Gastrocnemius medialis (tissue), 4 donors: ENCODE results near the gene SLFN11.

ENCODE experiments used
- POLR2A ChIP-seq, 2 donors: fragments of 450-650 bp; IDR thresholded peaks; one replicate each; pipeline ENCODE4 v1.6.1; 2017; ENCODE audit warnings: antibody characterized with exemption in 2 of 2, mild to moderate bottlenecking in 2 of 2, moderate library complexity in 2 of 2
- TF ChIP-seq, protein P1 (sequence below), 5 experiments: fragments of 450-650 bp in 3 of 5; fragments of 200-600 bp in 2 of 5; sonication (generic) in 2 of 5; IDR thresholded peaks in 4 of 5; conservative IDR thresholded peaks in 1 of 5; 1 replicate in 4 of 5; 2 replicates in 1 of 5; pipeline ENCODE4 v1.5.1; 2016 to 2019; ENCODE audit warnings: antibody characterized with exemption in 5 of 5, mild to moderate bottlenecking in 3 of 5, moderate library complexity in 3 of 5

- TF ChIP-seq, protein P1, sequence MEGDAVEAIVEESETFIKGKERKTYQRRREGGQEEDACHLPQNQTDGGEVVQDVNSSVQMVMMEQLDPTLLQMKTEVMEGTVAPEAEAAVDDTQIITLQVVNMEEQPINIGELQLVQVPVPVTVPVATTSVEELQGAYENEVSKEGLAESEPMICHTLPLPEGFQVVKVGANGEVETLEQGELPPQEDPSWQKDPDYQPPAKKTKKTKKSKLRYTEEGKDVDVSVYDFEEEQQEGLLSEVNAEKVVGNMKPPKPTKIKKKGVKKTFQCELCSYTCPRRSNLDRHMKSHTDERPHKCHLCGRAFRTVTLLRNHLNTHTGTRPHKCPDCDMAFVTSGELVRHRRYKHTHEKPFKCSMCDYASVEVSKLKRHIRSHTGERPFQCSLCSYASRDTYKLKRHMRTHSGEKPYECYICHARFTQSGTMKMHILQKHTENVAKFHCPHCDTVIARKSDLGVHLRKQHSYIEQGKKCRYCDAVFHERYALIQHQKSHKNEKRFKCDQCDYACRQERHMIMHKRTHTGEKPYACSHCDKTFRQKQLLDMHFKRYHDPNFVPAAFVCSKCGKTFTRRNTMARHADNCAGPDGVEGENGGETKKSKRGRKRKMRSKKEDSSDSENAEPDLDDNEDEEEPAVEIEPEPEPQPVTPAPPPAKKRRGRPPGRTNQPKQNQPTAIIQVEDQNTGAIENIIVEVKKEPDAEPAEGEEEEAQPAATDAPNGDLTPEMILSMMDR (IDR thresholded peaks at IDR 0.05 in 4 of 5, conservative IDR thresholded peaks at IDR 0.05 in 1 of 5) = no peak
- TF ChIP-seq POLR2A (IDR thresholded peaks at IDR 0.05) = no peak
These were observed 14.1 kb upstream of the SLFN11 start for GRCh38 chr17:35387496-35387895.
